ENCODE measurements around the gene SEMA6B.

- TF ChIP-seq POLR2A (IDR thresholded peaks at IDR 0.05): no peak
- no peak for TF ChIP-seq CTCF (IDR thresholded peaks at IDR 0.05)
Measured at GRCh38 chr19:4578552-4579248, 19.2 kb upstream of the SEMA6B start.
